Activated naive CD4-positive, alpha-beta T cell treated with Interleukin-2 at 50 U/mL for 16 hours (primary cell): ENCODE measurements around the gene CCN6.
"Not testable (repeated sequence)": the region's sequence is repeated elsewhere in the genome, so short reads cannot be mapped to it uniquely, and the experiment has no call there.

Source experiments
- DNase-seq: peaks from one replicate; pipeline ENCODE4 v3.0.0-alpha.2; 2020

The CCN6 gene

DNA sequence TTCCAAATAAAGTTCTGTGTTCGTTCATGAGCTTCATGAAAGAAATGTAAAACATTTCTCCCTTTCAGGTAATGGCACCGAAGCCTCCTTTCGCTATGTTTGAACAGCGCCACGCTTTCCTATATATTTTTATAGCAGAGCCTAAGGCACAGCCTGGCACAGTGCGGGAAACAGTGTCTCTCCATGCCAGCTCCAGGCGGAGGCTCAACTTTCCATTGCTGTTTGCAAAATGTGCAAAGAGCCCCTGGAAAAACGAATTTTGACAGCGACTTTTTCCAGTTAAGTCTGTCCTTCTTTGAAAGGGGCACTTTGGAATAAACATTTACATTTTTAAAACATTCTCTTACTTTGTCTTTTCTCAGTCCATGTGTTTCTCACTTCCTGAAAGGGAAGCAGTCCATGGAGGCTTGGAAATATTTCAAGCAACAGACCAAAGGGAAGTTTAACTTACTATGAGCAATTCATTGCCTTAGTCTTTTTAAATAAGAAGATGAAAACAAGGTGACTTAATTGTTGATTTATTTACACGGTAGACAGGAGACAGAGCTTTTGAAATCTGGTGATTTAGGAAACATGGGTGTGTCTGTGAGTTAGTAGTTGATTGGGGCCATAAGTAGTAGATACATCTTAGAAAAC lies 769 bp downstream of the CCN6 start:
- DNase-seq, result no peak

GRCh38 chr6:112058243-112059032 lies 4.5 kb downstream of the CCN6 start:
- DNase-seq, result no peak

DNA sequence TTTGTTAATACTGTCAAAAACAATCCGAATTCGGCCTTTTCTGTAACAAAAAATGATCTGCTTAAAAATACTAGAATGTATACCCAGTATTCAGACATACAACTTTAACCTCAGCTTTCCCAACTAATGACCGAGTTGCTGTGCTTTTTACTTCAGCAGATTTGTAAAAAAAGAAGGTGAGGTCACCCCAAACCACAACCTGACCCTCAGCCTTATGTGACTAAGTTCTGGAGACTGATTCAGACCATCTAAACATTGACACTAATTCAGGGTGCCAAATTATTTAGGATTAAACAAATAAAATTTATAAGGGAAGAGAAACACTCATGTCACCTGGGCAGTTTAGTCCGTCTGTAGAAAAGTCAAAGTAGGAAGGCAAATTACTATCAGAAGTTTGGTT lies 7.7 kb downstream of the CCN6 start:
- DNase-seq, result no peak

DNA sequence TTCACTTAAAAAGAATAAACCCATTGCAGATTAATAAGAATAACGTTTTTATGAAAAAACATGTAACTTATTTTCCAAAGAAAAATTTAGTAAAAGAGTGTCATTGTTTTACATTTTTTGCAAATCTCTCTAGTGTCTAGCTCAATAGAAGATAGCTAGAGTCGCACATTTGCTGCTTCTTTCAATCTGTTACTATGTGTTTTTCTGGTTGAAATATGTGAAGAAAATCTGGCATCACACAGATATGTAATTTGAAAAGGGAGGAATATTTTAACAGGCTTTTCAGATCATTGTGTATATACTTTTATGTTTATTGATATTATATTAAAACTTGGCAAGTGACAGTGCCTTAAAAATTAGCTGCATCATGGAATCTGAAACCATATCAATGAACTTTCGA lies 9.1 kb downstream of the CCN6 start:
- no peak for DNase-seq

- no peak for DNase-seq
Observed at GRCh38 chr6:112065426-112065986, 11.6 kb downstream of the CCN6 start.

- DNase-seq, result no peak
Observed at GRCh38 chr6:112066606-112067005, 12.7 kb downstream of the CCN6 start.

DNA sequence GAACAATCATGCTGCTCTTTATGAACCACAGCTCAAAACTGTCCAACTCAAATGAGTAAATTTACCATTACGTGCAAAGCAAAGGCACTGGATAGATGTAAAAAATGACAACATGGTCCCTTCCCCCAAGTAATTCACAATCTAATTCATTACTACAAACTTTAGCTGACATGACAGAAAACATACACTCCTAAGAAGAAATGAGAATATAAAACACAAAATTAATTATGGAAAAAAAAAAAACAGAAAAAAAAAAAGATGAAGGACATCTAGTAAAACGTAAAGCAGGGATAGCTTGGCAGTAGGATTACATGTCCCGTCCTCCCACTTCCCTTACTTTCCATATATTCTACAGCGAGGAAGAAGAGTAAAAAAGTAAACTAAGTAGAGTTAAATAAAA lies 27.7 kb downstream of the CCN6 start:
- no peak for DNase-seq

DNA sequence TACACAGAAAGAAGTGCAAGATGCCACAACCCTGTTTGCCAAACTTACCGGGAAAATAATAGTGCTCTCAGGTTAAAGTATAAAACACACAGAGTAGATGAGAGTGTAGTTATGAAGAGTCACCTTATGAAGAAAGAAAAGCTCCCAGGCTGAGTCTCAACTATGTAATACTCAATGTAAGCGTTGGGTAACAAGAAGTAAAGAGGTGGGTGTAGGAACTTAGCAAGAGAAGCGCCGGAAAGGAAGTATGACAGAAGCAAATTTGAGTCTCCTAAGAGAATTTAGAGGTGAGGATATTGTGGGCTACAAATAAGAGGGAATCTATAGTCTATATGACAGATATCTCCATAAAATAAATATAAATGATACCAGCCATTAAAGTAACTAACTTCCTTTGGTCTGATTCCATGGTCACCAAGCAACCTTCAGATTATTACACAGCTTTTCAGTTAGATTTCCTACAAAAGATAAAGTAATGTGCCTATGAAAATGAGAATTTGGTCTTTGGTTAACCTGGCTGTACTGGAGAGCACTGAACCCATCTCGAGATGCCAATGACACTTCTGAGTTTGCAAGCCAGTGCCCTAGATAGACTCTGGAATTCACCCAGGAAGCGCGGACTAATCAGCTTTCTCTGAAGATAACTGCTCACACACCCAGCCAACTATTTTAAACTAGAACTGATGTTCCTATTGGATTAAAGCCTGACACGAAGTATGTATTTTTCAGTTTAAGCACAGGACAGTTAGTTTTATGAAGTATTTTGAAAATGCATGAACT lies 31.6 kb downstream of the CCN6 start:
- no peak for DNase-seq

- DNase-seq, result no peak
Observed at GRCh38 chr6:112086744-112087135, 32.8 kb downstream of the CCN6 start.

DNA sequence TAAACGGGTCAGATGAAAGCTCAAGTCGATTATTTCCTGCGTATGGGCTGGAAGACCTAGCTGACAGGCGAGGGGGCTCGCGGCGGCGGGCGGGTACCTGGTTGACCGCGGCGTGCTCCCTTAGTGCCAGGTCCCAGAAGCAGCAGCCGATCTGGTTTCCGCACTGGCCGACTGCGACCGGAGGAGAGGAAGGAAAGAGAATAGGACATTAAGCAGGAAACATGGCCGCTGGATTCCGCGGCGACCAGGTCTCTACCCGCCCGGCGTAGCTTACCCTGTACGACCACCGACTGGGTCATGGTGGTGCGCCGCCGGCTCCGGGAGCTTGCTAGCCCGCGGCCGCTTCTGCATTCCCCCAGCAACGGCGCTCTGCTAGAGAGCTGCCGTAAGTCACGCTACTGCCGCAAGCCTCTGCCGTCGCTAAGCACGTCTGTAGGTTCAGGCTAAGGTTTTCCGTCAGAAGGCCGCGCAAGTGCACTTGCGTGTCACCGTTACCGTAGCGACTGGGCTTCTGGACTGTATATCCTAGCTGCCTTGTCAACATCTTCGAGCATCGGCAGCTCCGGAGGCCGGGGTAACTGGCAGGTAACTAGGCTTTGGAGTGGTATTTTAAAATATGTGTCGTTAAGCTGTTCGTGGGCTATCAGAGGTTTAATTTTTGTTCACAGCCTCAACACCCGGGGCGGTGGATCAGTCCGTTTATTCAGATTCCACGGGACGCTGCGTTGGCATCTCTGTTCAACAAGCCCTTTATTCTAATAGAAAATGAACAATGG lies 33.4 kb downstream of the CCN6 start, which contains the start of the genes FAM229B and TUBE1:
Gene FAM229B (plus strand): TSS at position 456 of the 776 bp plus-strand sequence. CDS start 11,693 bp downstream, outside the sequence.
Gene TUBE1 (minus strand): TSS at position 347 of the 776 bp plus-strand sequence. CDS start 48 bp downstream, at position 299.
- peak; percentile 90 for DNase-seq

DNA sequence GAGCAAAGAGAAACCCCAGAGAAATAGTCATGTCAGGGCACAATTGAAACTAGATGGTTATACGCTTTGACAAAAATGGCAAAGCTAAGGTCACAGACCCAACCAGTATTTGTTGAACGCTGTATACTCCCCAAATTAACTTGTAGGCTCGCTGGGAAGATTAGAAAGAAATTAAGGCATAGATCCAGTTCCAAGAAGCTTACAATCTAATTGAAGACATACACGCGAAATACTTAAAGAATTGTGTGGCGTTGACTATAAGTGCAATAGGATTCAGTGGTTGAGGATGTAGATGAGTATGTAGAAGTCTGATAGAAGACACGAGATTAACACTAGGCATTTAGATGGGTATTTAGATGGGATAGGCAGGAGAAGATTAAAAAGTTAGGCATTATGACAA lies 34.0 kb downstream of the CCN6 start:
- DNase-seq, result no peak

DNA sequence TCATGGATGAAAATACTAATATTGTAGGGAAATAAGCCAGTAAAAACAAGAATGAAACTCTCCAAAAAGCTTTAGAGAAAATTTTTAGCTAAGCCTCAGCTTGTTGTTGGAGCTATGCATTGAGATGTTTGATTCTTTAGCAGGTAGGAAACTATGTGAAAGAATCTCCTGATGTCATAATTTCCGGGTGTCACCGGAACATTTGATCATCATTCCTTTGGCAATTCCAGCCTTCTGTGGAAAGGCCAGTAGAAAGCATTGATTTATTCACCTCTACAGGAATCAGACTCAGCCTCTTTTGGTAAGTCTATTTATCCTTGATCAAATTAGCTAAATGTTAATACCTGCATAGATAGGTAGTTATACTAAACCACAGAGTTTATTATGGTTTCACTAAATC lies 43.0 kb downstream of the CCN6 start:
- no peak for DNase-seq

DNA sequence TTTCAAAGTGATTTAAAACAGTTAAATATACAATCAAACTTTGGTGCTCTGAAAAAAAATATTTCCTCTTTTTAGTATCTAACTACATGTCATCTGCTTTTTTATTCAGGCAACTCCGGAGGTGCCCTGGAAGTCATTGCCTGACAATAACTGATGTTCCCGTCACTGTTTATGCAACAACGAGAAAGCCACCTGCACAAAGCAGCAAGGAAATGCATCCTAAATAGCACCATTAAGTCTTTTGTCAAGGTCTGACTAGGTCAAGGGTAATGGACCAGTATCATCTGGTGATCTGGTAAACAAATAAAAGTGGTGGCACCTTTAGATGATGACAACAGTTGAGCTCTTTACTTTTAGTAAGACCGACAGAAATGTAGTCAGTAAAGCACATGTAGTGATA lies 46.7 kb downstream of the CCN6 start:
- no peak for DNase-seq

GRCh38 chr6:112106026-112106425 lies 52.1 kb downstream of the CCN6 start:
- not testable (repeated sequence) for DNase-seq

DNA sequence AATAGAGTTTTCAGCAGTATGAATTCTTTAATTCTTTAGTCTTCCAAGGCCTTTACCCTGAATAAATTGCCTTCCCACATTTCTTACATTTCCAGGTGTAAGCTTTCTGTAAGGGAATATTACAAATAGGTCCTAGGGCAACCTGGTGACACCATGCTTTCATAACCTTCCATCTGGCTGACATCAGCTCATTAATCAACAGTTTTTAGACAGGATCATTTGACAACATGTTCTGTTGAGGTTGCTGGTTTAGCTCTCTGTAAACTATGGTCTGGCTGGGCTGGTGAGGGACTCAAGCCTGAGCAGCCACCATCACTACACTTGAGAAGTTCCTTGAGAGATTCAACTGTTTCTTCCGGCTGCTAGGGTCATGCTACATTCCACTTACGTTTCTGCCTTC lies 52.7 kb downstream of the CCN6 start:
- no peak for DNase-seq

DNA sequence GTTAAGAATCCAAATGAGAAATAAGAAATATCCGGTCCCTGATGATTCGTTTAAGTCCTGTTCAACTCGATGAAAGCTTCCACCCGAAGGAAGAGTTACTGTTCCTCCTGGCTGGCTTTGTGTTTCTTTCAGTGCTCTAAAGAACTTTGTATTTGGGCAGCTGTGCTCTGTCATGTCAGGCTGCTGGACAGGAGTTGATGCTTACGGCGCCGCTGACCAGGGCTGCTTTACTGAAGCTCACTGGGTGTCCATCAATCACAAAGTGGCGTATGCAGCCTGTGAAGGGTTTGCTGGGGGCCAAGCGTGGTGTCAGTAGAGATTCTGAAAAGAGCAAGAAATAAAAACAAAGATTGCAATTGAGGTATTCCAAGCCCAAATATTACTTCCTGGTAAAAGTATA lies 55.4 kb downstream of the CCN6 start:
- no peak for DNase-seq

DNA sequence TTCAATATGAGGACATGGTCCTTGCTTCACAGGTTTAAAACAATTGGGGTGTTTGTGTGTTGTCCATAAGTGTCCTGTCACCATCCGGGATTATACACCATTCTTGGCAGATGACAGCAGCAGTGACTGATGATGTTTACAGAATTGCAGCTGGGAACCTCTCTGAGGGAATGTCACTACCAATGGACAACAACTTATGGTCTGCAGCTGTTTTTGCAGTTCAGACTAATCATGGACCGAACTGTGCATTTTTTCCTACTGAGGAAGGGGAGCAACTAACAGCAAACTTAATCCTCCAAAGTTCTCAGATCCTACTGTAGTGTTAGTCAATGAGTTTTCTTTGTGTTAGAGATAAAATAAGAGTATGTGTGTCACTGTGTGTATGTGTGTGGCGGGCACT lies 59.5 kb downstream of the CCN6 start:
- DNase-seq, result no peak

GRCh38 chr6:112113918-112114317 lies 60.0 kb downstream of the CCN6 start:
- no peak for DNase-seq

DNA sequence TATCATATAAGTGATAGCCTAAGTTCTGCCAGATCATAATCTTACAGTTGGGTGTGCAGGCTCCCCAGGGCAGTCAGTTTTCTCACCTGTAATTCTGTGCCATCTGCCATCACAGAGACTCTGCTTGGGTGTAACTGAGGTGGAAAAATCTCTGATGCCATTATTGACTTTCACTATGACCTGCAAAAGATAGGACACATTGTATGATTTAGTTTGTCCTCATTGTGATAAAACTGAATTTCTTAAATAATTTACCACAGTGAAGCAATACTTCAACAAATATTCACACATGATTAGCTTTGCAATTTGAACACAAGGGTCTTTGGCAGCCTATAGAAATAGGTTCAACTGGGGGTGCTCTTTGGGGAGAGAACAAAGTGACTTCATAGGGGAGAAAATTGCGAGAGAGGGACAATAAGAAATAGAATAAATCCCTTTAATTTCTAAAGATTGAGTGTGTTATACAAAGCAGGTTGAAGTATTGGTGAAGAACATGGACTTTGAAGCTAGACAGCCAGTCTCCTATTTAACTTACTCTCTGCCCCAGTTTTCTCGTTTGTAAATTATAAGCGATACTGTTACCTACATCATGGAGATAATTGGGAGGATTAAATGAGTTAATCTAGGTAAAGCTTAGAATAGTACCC lies 60.8 kb downstream of the CCN6 start:
- DNase-seq, result no peak

DNA sequence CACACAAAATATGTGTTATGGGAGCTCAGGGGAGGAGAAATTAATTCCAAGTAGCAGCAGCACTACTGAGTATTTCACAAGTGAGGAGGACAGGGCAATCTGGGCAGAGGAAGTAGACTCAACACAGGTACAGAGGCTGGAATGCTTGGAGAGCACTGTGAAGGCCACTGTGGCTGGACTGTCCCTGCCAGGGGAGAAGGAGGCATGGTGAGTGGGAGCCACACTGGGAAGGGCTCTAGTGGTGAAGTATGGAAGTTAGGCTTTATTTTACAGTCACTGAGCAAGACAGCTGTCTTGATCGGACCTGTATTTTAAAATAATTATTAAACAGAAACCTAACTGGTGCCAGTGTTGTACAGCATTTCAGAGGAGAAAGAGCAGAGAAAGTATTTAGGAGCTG lies 62.3 kb downstream of the CCN6 start:
- no peak for DNase-seq

GRCh38 chr6:112117554-112117953 lies 63.6 kb downstream of the CCN6 start:
- no peak for DNase-seq

GRCh38 chr6:112118034-112118433 lies 64.1 kb downstream of the CCN6 start:
- DNase-seq, result no peak
